Thyroid gland (tissue), 4 donors: ENCODE data around the gene POM121L2. TPM values are rescaled to one million over a fixed set of nuclear protein-coding genes. Genes with fewer than 3 reads are reported as not detected.

Experiments used
- DNase-seq, 2 donors: peaks; one replicate each; pipeline ENCODE4 v3.0.0-alpha.2; 2019
- H3K27ac ChIP-seq, 3 donors: fragments of 200-600 bp; sonication (generic); 1 replicate in 2 of 3; 2 replicates in 1 of 3; pipeline ENCODE4 v1.5.1; 2016 to 2019; ENCODE audit warnings: mild to moderate bottlenecking in 1 of 3, moderate library complexity in 1 of 3
- H3K27me3 ChIP-seq: fragments of 200-600 bp; sonication (generic); one replicate; pipeline ENCODE4 v1.5.1; 2019
- H3K36me3 ChIP-seq, 2 donors: fragments of 200-600 bp; sonication (generic); one replicate each; pipeline ENCODE4 v1.5.1; 2016 to 2019
- H3K4me1 ChIP-seq, 2 donors: fragments of 200-600 bp; sonication (generic); one replicate each; pipeline ENCODE4 v1.5.1; 2017 to 2019
- H3K4me3 ChIP-seq, 3 donors: fragments of 200-600 bp; sonication (generic); replicated peaks in 1 of 3; 1 replicate in 2 of 3; 2 replicates in 1 of 3; pipeline ENCODE4 v1.5.1; 2016; ENCODE audit warnings: mild to moderate bottlenecking in 1 of 3
- H3K9me3 ChIP-seq: fragments of 200-600 bp; sonication (generic); one replicate; pipeline ENCODE4 v1.5.1; 2017
- POLR2A ChIP-seq, 2 donors: fragments of 450-650 bp; IDR thresholded peaks; one replicate each; pipeline ENCODE4 v1.6.1; 2017; ENCODE audit warnings: antibody characterized with exemption in 2 of 2, mild to moderate bottlenecking in 2 of 2, moderate library complexity in 1 of 2
- WGBS, 2 donors: methylation state at CpG; one replicate each; pipeline ENCODE4 v1.1.5; 2017; 5-methylcytosine and 5-hydroxymethylcytosine counted together
- intact Hi-C: fragments of 100-400 bp; cut with DNase I; formaldehyde crosslinking; loops from one replicate; pipeline ENCODE4 v1.15.1; 2023
- total RNA-seq, 4 donors: library from RNA; depleted of rRNA; stranded (reverse); fragments of >200 nt; gene quantifications; one replicate each; pipeline ENCODE4 v1.2.3, GENCODE V29; 2016
- TF ChIP-seq, protein P1 (sequence below), 6 experiments: fragments of 200-600 bp in 3 of 6; fragments of 450-650 bp in 3 of 6; sonication (generic) in 3 of 6; IDR thresholded peaks; one replicate each; pipeline ENCODE4 v1.5.1; 2016 to 2019; ENCODE audit warnings: antibody characterized with exemption in 6 of 6, mild to moderate bottlenecking in 2 of 6, inconsistent platforms in 1 of 6, moderate library complexity in 1 of 6

POM121L2 gene
- total RNA-seq, 4 donors from 2014 or later, result not detected

DNA sequence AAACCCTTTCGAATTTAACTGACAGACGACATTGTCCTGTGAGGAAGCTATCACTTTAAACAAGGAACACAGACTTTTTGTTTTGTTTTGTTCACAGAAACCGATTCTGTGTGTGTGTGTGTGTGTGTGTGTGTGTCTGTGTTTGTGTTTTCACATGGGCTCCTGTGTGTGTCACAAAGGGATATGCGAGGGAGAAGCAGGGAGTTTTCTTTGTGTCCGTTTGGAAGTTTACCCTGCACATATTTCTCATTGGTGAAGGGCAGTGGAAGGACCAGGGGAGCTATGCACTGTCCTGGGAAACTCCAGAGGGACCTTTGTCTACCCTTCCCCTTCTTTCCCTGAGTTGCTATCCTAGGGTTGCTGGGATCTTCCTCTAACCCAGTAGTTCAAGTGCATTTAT lies 17.7 kb downstream of the POM121L2 start:
- Histone ChIP-seq H3K27ac (no peak overlapping the region), H3K4me1 (no peaks in the 10 kb centered on the region), H3K4me3 (no peak overlapping the region), H3K27me3 (peaks cover 37% of the 10 kb centered on the region), H3K9me3 (no peaks in the 10 kb centered on the region), H3K36me3 (no peaks in the 10 kb centered on the region)
- no peak for DNase-seq
- intact Hi-C loops, result no loop called here
- TF ChIP-seq, protein P1, sequence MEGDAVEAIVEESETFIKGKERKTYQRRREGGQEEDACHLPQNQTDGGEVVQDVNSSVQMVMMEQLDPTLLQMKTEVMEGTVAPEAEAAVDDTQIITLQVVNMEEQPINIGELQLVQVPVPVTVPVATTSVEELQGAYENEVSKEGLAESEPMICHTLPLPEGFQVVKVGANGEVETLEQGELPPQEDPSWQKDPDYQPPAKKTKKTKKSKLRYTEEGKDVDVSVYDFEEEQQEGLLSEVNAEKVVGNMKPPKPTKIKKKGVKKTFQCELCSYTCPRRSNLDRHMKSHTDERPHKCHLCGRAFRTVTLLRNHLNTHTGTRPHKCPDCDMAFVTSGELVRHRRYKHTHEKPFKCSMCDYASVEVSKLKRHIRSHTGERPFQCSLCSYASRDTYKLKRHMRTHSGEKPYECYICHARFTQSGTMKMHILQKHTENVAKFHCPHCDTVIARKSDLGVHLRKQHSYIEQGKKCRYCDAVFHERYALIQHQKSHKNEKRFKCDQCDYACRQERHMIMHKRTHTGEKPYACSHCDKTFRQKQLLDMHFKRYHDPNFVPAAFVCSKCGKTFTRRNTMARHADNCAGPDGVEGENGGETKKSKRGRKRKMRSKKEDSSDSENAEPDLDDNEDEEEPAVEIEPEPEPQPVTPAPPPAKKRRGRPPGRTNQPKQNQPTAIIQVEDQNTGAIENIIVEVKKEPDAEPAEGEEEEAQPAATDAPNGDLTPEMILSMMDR (IDR thresholded peaks at IDR 0.05), result no peak
- TF ChIP-seq POLR2A (IDR thresholded peaks at IDR 0.05), result no peak
- 14 to 17% methylated on average over 5 of the region's 5 CpGs for WGBS, 2 donors

DNA sequence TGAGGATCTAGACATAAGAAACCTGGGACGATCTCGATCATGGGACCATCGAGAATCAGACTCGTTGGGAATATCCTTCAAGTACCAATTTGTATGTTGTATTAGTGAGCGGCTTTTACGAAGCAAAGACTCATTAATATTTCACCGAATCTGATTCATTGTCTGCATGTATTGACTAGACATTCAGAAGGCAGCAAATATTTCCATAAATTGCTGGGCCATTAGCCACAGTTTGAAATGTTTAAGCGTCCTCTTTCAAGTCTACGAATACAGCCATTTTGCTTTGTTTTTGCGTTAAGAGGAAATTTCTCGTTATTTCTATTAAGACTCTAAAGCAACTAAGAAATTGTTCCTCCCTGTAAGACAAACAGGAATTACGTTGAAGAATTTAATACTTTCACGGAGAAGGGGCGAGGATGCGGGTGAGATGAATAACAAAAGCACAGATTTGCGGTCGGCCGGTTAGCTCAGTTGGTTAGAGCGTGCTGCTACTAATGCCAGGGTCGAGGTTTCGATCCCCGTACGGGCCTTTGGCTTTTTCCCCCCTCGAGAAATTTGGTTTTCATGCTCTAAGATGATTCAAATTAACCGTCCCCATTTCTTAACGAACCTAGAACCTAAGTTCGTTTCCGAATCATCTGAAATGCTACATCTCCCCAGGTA lies 18.5 kb downstream of the POM121L2 start:
- Histone ChIP-seq H3K27me3 (peaks cover 45% of the 10 kb centered on the region), H3K4me3 (no peak overlapping the region), H3K9me3 (no peaks in the 10 kb centered on the region), H3K36me3 (no peaks in the 10 kb centered on the region), H3K4me1 (no peaks in the 10 kb centered on the region), H3K27ac (no peak overlapping the region)
- no peak for TF ChIP-seq POLR2A (IDR thresholded peaks at IDR 0.05)
- TF ChIP-seq, protein P1 (IDR thresholded peaks at IDR 0.05), result no peak
- intact Hi-C loops, result no loop called here
- no peak for DNase-seq
- WGBS, 2 donors, result 17 to 22% methylated on average over 28 of the region's 28 CpGs

DNA sequence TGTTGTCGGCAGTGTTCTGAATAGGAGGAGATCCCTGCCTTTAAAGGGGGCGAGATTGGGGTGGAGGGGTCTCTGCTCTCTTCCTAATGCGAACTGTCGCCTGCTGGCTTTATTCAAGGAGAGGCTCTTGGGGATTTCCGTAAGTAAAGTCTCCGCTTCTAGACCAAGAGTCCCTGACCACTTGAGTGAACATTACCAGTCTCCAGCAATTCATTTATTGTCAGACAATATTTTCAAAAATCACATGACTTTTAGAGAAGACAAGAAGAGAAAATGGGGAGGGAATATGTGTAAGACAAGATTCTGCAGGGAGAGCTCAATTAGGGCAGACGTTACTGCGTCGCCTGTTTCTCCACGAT lies 21.2 kb downstream of the POM121L2 start:
- H3K9me3 ChIP-seq, result no peaks in the 10 kb centered on the region
- H3K36me3 ChIP-seq, result no peaks in the 10 kb centered on the region
- no peak overlapping the region for H3K4me3 ChIP-seq
- WGBS, 2 donors, result 13 to 15% methylated on average over 10 of the region's 10 CpGs
- TF ChIP-seq POLR2A (IDR thresholded peaks at IDR 0.05), result no peak
- TF ChIP-seq, protein P1 (IDR thresholded peaks at IDR 0.05), result no peak
- H3K4me1 ChIP-seq, result no peaks in the 10 kb centered on the region
- H3K27me3 ChIP-seq, result peaks cover 41% of the 10 kb centered on the region
- no peak overlapping the region for H3K27ac ChIP-seq
- intact Hi-C loops, result no loop called here
- no peak for DNase-seq

DNA sequence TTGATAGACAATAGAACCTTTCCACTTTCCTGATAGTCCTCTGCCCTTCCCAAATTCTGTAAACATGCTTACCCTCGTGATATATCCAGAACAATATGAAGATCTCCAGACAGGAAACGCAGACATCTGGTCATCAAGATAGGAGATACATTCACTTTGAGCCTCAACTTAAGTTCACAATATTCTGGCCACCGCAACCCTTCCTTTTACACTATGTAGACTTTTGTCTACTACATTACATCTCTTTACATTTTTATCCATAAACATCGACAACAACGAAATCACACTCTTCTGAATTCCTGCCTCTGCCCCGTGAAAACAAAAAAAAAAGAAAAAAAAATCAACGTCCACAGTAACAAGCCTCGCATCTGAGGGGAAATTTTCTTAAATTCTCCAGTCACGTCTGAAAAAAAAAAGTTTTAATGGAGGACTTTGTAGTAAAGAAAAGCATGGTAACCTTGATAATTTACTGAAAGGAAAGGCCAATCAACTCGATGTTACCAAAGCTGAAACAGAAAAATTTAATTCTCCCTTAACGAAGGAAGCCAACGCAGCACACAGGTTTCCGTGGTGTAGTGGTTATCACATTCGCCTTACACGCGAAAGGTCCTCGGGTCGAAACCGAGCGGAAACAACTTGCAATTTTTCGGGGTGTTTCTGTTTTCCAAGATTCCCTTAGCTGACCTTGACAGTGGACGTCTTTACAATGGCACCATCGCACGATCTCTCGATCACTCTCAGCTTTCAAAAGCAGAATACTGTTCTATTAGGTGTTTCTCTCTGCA lies 21.8 kb downstream of the POM121L2 start:
- no peak for DNase-seq
- peaks cover 37% of the 10 kb centered on the region for H3K27me3 ChIP-seq
- H3K27ac ChIP-seq, result no peak overlapping the region
- 7 to 9% methylated on average over 25 of the region's 25 CpGs for WGBS, 2 donors
- TF ChIP-seq POLR2A (IDR thresholded peaks at IDR 0.05), result no peak
- TF ChIP-seq, protein P1 (IDR thresholded peaks at IDR 0.05), result no peak
- intact Hi-C loops, result no loop called here
- H3K36me3 ChIP-seq, result no peaks in the 10 kb centered on the region
- no peaks in the 10 kb centered on the region for H3K4me1 ChIP-seq
- no peak overlapping the region for H3K4me3 ChIP-seq
- H3K9me3 ChIP-seq, result no peaks in the 10 kb centered on the region
